Ishikawa (cell line): Measurements from ENCODE around the gene SCG3.

Experiments
- CEBPB ChIP-seq: IDR thresholded peaks from 2 replicates; pipeline ENCODE4 v1.6.1; 2012
- EGR1 ChIP-seq: IDR thresholded peaks from 2 replicates; pipeline ENCODE4 v1.6.1; 2012
- EP300 ChIP-seq: IDR thresholded peaks from 2 replicates; pipeline ENCODE4 v1.6.1; 2012; ENCODE audit warnings: borderline replicate concordance
- MAX ChIP-seq: IDR thresholded peaks from 2 replicates; pipeline ENCODE4 v1.6.1; 2012
- RAD21 ChIP-seq: IDR thresholded peaks from 2 replicates; pipeline ENCODE4 v1.6.1; 2012; ENCODE audit warnings: low read depth
- REST ChIP-seq: IDR thresholded peaks from 2 replicates; pipeline ENCODE4 v1.6.1; 2012; ENCODE audit warnings: low read depth, mild to moderate bottlenecking
- TAF1 ChIP-seq: IDR thresholded peaks from 2 replicates; pipeline ENCODE4 v1.6.1; 2012; ENCODE audit warnings: low read depth, mild to moderate bottlenecking
- USF1 ChIP-seq: IDR thresholded peaks from 2 replicates; pipeline ENCODE4 v1.6.1; 2012
- YY1 ChIP-seq: IDR thresholded peaks from 2 replicates; pipeline ENCODE4 v1.6.1; 2012; ENCODE audit warnings: low read depth
- ZBTB7A ChIP-seq: IDR thresholded peaks from 2 replicates; pipeline ENCODE4 v1.6.1; 2012; ENCODE audit warnings: low read depth

- TF ChIP-seq ZBTB7A (no peak), EP300 (no peak), USF1 (no peak), REST (no peak), EGR1 (no peak), RAD21 (no peak), CEBPB (no peak), MAX (no peak), TAF1 (no peak), YY1 (no peak)
Measured at GRCh38 chr15:51765751-51766150, 84.4 kb downstream of the SCG3 start.
